NCI-H1417 (cell line): ENCODE data around the gene HARBI1.
A peak's percentile ranks its signal among the peaks of the same experiment; 100 is the strongest.
"Not testable (repeated sequence)": the region's sequence is repeated elsewhere in the genome, so short reads cannot be mapped to it uniquely, and the experiment has no call there.

Source experiments
- DNase-seq, 3 experiments: peaks; one replicate each; lab custom pipeline; 2025; lab: John Stamatoyannopoulos, UW

HARBI1 gene

DNA sequence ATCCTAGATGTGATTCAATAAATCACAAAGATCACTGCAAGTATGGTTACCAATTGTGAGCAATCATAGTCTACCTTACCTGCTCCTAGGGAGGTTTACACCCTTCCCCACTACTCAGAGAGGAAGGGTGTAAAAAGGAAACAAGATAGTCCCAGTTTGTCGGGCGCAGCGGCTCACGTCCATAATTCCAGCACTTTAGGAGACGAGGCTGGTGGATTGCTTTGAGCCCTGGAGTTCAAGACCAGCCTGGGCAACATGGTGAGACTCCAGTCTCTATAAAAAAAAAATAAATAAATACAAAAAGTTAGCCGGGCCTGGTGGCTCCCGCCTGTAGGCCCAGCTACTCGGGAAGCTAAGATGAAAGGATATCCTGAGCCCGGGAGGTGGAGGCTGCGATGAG, 22.2 kb downstream of the HARBI1 start:
- no peak for DNase-seq

DNA sequence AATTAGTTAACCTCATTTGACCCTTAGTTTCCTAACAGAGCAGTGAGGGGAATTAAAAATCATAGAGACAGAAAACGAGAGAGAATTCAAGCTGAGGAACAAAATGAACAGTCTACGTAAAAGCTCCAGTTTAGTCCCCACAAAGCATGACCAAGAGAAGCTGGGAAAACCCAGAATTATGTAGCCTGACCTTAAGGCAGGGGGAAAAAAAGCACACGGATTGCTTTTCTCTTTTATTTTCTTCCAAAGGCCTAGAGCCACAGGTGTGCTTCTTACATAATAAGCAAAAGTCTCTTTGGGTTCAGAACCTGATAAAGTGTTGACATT, 22.7 kb downstream of the HARBI1 start:
- no peak for DNase-seq

DNA sequence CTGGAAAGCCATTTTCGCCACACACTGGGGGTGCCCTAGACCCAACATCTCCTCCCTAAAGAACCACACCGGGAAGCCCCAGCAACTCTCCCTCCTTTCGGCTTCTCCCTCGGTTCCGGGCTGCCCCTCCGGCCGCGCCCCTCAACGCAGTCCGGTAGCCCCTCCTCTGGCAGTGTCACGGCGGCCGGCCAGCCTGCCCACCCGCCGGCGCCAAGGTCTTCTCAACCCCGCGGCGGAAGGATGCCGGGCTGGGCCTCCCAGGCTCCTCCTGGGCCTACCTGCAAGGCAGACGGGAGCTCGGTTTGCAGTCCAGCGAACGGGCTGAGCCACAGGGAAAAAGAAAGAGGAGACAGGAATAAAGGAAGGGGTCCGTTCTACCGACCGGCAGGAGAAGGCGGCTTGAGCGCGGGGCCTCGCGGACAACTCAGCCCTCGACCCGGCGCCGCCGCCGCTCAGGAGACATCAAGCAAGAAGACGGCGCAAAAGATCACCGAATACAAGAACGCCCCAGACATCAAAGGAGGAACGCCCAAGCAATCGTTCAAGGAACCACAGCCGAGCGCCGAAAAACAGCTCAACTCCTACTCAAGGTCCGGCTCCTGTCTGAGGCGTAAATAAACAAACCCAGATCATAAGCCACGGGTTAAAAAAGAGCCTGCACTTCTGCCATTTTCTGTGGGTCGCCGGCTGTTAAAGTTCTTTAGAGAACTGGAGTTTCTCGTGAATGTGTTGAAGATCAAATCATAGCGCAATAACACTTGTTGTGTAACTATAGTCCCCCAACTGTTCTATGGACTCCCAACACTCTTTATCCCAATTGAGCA, 23.3 kb downstream of the HARBI1 start, which contains the start of gene AMBRA1:
Gene AMBRA1 (minus strand): TSS at position 474 of the 824 bp plus-strand sequence. CDS start 45,643 bp downstream, outside the sequence.
- DNase-seq, result peak; percentile 91 to 95 (median 93)

DNA sequence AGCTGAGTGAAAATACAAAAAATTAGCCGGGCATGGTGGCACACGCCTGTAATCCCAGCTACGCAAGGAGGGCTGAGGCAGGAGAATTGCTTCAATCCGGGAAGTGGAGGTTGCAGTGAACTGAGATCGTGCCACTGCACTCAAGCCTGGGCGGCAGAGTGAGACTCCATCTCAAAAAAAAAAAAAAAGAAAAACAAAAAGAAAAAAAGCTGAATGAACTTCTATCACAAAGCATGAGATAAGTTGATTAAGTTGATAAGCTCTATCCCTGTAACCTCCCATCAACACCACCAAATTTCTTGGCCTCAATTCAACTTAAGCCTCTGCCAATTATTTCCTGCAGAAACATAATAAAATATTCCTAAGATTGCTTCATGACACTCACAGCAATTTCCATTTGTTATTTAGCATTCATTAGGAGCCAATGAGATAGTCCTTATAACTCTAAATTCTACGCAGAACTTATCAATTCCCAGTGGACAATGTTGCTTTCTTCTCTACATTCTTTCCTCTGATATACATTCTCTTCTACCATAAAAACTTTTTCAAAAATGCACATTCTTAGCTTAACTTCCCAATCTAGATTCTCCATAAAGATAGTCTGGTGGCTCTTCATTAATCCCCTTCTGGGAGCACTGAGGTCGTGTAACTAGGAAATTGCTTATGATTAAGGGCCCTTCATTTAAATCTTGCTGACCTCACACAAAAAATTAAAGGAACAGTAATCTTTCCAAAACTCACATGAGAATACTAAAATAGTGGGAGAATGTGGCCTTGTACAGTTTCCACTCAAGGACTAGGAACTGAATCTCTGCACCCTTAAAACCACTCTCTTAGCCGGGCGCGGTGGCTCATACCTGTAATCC, 26.1 kb downstream of the HARBI1 start:
- DNase-seq, result no peak

DNA sequence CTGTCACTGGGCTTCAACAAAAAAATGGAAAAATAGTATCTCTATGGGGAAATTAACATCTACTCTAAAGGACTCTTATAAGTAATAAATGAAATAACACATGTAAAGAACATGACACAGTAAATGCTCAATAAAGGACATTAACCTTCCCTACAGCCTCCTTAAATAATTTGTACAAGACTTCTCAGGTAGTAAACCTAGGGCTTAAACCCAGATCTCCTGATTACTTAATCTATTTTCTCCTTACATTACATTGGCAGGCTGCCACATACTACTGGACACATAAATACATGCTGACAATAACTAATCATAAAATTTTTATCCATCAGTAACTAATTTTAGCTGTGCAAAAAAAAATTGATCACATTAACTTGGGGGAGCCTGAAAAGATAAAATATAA, 28.1 kb downstream of the HARBI1 start:
- DNase-seq, result no peak

DNA sequence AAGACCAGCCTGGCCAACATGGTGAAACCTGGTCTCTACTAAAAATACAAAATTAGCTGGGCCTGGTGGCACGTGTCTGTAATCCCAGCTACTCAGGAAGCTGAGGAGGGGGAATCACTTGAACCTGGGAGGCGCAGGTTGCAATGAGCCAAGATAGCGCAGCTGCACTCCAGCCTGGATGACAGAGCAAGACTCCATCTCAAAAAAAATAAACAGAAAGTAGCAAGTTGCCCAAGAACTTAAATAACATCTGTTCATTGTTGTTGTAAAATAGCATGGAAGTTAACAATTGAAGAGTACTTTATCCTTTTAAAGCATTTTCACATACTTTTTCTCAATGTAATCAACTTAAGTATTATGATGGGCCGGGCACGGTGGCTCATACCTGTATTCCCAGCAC, 28.9 kb downstream of the HARBI1 start:
- no peak for DNase-seq

DNA sequence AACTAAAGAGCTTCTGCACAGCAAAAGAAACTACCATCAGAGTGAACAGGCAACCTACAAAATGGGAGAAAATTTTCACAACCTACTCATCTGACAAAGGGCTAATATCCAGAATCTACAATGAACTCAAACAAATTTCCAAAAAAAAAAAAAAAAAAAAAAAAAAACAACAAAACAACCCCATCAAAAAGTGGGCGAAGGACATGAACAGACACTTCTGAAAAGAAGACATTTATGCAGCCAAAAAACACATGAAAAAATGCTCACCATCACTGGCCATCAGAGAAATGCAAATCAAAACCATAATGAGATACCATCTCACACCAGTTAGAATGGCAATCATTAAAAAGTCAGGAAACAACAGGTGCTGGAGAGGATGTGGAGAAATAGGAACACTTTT, 33.5 kb downstream of the HARBI1 start:
- not testable (repeated sequence) for DNase-seq

DNA sequence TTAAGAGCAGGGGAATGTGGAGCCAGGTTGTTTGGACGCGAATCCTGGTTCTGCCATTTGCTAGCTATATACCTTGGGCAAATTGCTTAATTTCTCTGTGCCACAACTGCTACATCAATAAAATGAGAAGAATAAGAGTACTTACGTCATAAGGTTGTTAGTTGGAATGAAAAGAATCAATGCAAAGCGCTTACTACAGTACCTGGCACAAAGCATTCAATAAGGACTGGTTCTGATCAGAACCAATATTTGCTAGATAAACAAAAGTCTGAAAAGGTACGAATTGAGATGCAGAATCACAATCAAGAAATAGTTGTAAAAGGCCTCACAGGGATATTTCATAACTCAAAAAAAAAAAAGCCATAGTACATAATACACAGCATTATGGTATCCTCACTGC, 34.4 kb downstream of the HARBI1 start:
- DNase-seq, result no peak

DNA sequence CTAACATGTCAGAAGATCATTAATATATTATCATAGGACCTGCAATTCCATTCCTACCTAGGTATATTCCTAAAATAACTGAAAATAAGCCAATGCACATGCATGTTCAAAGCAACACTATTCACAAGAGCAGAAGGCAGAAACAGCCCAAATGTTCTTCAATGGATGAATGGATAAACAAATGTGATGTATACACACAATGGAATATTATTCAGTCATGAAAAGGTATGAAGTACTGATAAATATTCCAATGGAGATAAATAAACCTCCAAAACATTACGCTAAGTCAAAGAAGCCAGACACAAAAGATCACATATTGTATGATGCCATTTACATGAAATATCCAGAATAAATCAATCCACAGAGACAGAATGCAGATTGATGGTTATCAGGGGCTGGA, 40.0 kb downstream of the HARBI1 start:
- no peak for DNase-seq

DNA sequence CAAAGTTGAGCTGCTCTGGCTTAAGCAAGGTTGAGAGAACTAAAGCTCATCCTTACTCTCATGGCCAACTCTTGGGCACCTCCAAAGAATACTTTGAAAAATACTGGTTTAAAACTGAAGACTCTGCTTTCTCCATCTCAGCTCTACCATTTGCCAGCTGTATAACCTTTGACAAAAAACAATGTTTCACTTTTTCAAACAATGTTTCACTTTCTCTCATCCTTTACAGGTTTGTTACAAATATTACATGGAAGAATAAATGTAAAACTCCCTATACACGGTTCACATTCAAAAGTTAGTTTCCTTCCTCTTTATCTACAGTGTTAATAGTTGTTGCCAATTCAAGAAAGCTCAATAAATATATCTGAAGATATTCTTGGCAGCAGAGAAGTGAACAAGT, 42.4 kb downstream of the HARBI1 start:
- no peak for DNase-seq

DNA sequence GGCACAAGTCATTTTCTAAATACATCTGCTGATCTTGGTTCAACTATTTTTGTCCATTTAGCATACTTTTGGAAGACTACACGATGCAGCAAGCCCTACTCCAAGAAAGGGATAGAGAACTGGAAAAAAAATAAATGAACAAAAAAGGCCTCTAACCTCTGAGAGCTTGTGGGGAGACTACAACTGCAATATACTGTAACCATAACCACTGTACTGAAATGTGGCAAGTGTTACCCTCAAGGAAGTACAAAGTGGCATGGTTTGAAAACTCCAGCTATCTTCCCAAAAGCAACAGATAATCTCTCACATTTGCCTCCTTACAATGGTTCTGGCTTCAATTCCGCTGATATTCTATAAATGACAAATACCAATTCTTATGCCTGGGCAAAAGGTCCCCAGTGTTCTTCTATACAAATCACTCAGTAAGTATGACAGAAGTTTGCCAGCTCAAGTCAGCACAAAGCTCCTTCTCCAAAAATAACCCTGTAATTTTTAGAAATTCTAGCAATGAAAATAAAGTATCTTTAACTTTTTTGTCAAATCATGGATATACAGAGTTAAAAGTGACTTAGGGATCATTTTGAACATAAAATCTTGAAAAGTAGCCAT, 46.1 kb downstream of the HARBI1 start:
- DNase-seq, result no peak

DNA sequence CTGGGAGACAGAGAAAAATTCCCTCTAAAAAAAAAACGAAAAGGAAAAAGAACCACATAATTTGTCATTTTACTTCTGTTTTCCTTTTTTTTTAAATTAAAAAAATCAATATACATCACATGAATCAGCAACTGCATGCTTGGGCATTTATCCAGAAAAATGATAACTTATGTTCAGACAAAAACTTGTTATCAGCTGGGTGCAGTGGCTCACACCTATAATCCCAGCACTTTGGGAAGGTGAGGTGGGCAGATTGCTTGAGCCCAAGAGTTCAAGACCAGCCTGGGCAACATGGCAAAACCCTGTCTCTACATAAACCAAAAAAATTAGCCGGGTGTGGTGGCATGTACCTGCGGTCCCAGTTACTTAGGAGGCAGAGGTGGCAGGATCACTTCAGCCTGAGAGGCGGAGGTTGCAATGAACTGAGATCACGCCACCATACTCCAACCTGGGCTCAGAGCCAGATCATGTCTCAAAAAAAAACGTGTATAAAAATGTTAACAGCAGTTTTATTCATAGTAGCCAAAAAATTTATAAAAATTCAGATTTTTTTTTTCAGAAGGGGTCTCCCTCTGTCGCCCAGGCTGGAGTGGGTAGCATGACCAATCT, 51.7 kb downstream of the HARBI1 start:
- no peak for DNase-seq

DNA sequence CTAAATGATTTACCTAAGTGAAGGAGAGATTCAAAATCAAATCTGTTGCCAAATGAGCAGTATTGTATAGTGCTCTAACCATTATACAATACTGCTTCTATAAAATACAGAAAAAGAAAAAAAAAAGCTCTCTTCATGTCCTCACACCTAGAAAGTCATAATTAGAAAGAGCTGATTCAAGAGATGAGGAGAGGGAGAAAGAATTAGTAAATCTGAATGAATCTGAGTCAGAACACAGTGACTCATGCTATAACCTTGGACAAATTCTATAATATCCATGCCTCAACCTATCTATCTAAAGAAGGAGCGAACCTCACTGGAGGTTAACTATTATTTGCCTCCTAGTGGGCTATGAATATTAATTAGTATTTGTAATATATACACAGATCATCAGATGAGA, 52.6 kb downstream of the HARBI1 start:
- no peak for DNase-seq

DNA sequence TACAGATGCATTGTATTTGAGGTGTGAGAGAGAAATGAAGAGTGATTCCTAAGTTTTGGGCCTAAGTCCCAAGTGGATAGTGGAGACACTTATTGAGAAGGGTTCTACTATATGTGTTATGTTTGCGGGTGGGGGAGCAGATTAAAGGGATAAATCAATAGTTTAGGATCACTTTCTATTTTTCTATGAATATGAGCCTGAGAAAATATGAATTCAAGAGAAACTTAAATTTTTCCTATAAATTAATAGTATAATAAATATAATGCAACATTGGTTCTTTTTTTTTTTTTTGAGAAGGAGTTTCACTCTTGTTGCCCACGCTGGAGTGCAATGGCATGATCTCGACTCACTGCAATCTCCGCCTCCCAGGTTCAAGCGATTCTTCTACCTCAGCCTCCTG, 54.5 kb downstream of the HARBI1 start:
- DNase-seq, result no peak

DNA sequence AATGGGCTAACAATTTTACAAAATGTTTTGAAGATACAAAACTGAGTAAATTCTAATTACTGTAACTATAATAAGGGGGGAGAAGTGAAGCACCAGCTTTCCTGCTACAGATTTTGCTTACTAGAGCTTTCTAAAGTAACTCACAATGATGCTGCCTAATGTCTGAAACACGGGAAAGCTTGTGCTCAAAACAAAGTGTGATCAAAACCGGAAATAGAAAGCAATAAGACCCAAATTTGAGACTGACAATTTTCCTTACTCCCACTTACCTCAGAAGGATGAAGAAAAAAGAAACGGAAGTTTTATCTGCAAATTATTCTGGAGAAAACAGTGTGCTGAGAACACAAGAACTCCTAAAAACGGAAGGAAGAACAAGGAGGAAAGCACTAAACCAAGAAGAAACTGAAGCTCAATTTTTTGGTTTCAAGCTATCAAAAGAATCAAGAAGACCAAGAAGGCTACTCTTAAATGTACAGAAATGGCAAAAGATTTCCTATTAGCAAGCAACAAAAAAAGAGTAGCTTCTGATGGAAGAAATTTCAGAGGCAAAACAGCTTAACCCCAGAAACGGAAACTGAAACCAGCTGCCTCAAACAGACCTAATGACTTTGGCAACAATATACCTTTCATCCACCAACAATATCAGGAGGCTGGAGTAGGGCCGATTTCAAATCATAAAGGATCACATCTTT, 56.6 kb downstream of the HARBI1 start:
- DNase-seq, result peak in 1 of 3 experiments; percentile 35

DNA sequence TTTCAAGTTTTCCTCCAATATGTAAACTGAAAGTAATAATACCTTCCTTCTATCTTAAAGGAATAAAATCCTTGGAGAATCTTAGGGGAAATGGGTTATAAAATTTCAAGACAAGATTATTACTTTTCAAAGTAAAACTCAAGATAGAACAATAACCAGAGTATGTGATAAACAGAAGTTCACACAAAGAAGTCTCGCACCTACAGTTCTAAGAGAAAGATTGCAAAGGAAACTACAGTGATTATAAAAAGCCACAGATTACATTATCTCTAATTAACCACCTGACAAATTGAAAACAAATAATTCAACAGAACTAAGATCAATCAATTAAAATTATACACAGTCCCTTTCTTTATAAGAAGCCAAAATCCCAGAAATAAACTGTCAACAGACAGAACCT, 57.2 kb downstream of the HARBI1 start:
- no peak for DNase-seq

DNA sequence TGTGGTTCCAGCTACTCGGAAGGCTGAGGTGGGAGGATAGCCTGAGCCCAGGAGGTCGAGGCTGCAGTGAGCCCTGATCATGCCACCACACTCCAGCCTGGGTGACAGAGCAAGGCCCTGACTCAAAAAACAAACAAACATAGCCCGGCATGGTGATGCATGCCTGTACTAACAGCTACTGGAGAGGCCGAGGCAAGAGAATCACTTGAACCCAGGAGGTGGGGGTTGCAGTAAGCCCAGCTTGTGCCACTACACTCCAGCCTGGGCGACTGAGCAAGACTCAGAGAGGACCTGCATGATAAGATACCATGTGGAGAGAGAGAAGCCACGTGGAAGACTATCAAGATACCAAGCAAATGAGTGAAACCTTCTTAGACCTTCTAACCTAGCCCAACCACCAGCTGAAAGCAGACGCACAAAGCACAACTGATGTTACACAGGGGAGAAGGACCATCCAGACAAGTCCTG, 59.3 kb downstream of the HARBI1 start:
- DNase-seq, result no peak

DNA sequence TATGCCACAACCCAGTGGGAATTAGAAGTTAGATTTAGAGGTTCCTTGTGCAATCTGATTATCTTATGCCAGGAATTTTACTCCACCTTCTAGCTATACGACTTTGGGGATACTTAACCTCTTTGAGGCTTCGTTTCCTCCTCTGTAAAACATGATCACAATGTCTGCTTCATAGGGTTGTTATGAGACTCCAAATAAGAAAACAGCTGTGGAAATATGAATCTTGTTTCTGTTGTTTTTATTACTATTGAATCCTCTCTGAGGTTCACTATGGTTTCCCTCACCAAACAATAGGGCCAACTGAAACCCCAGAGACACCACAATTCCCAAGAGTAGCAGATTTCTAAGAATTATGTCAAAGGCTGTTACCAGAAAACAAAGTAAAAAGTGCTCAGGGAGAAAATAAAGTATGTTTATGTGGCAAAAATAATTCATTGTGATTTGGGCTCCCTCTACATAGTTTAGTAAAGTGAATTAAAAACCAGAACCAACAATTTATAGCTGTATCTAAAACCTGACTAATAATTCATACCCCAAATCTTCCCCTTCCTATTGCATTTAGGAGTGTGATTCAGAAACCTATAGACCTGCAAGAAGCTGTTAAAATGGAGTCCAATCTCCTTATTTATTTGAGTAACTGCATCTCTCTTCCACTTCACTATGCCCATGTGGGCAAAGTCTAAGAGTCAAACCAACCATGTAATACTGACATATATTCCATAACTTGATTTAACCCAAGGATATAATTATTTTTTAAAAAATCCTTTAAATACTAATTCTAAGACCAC, 61.6 kb downstream of the HARBI1 start:
- DNase-seq, result no peak

DNA sequence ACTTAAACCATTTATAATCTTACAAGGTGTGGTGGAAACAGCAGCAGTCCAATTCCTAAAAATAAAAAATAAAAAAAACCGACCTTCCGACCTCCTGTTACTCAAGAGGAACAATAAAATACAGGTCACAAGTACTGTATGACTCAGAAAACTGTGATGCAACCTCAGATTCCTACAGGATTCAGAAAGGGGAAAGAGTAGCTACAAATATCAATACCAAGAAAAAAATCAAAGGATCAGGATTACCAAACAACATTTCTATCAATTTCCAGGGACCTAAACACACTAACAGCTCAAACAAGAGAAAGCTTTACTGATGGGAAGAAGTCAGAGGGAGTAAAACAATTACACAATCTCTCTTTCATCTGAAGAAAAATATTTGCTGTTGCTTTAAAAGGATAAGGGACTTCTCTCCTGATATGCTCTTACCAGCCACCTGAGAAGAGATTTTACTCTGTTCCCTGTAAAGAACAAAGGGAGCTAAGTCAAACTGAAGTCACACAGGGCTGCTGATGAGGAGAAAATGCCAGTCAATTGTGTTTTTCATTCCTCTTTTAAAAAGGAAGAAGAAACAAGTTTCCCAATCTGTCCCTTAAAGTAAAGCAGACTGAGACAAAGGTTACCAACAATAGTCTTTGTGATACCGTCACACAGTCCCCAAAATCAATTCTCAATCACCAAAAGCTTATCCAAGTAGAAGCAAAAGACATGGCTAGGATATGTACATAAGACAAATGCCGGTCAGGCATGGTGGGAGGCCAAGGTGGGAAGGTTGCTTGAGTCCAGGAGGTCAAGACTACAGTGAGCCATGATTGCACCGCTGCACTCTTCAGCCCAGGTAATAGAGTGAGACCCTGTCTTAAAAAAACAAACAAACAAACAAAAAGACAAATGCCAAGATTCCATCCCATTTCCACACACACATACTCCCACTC, 62.5 kb downstream of the HARBI1 start:
- DNase-seq, result no peak

DNA sequence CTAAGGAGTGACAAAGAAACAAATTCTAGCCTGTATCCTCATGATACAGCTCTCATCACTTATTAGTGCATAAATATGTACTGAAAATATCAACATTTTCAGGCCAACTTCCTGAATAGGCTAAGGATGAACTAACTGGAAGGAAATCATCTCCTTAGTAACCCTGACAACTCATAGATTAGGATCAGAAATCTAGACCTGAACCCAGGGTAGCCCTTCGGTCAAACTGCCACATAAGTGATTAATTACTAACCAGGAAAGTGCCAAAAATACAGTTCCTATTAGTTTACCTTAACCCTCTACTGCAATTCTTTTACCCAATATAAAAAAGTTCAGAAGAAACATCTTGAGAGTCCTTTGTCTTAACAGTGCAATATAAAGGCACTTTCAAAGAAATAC, 63.2 kb downstream of the HARBI1 start:
- DNase-seq, result no peak
